HG03469 (cell line): Measurements from ENCODE around the gene NOD2.

ENCODE experiments used
- ATAC-seq: cut with Tn5 transposase; IDR thresholded peaks from one replicate; pipeline ENCODE4 v1.9.1; 2021; ENCODE audit warnings: mild to moderate bottlenecking, moderate library complexity, moderate number of reproducible peaks; ENCODE audit not compliant: unreplicated experiment

NOD2 gene

GRCh38 chr16:50669741-50670140 lies 23.7 kb upstream of the NOD2 start:
- ATAC-seq = no peak

GRCh38 chr16:50670476-50670875 lies 22.9 kb upstream of the NOD2 start:
- no peak for ATAC-seq

- no peak for ATAC-seq
These were observed 21.7 kb upstream of the NOD2 start for GRCh38 chr16:50671644-50672260.

- ATAC-seq = no peak
These were observed 19.7 kb upstream of the NOD2 start for GRCh38 chr16:50673496-50674275.

- ATAC-seq = no peak
These were observed 18.6 kb upstream of the NOD2 start for GRCh38 chr16:50674831-50675230.

- ATAC-seq = no peak
These were observed 17.5 kb upstream of the NOD2 start for GRCh38 chr16:50675686-50676610.

- no peak for ATAC-seq
These were observed 16.7 kb upstream of the NOD2 start for GRCh38 chr16:50676684-50677225.

- ATAC-seq = no peak
These were observed 16.1 kb upstream of the NOD2 start for GRCh38 chr16:50677351-50677750.

- ATAC-seq = no peak
These were observed 14.9 kb upstream of the NOD2 start for GRCh38 chr16:50678531-50678930.

GRCh38 chr16:50679266-50679665 lies 14.1 kb upstream of the NOD2 start:
- ATAC-seq = no peak

- no peak for ATAC-seq
These were observed 13.5 kb upstream of the NOD2 start for GRCh38 chr16:50679676-50680555.

GRCh38 chr16:50680556-50680893 lies 12.9 kb upstream of the NOD2 start:
- ATAC-seq = no peak

- peak; percentile 28 for ATAC-seq
These were observed 12.2 kb upstream of the NOD2 start, which contains the start of gene SNX20 for GRCh38 chr16:50681021-50681885. TSS of gene SNX20 (minus strand) at chr16:50681312. CDS start at chr16:50677526, 3,786 bp downstream.

GRCh38 chr16:50683689-50684374 lies 9.6 kb upstream of the NOD2 start:
- peak; percentile 45 for ATAC-seq

- no peak for ATAC-seq
These were observed 8.5 kb upstream of the NOD2 start for GRCh38 chr16:50684823-50685461.

- no peak for ATAC-seq
These were observed 7.8 kb upstream of the NOD2 start for GRCh38 chr16:50685462-50686063.

- no peak for ATAC-seq
These were observed 5.3 kb upstream of the NOD2 start for GRCh38 chr16:50688083-50688482.

GRCh38 chr16:50688867-50689266 lies 4.5 kb upstream of the NOD2 start:
- no peak for ATAC-seq
